ENCODE results near the gene JARID2. TPM values are rescaled to one million over a fixed set of nuclear protein-coding genes. Genes with fewer than 3 reads are reported as not detected.

The JARID2 gene
- total RNA-seq, 1 experiment from 2014 or later: 6.0 TPM

GRCh38 chr6:15528870-15529269 lies 283.0 kb downstream of the JARID2 start:
- POLR2A ChIA-PET: no interaction called here
- Histone ChIP-seq H3K4me3 (ENCODE audit: low read depth in 2 of 2, low read length in 2 of 2) (no peak overlapping the region), H3K27ac (ENCODE audit: low read length) (no peak overlapping the region), H3K9me3 (ENCODE audit: control insufficient read depth, insufficient read depth, low read depth, low read length) (no peaks in the 10 kb centered on the region), H3K27me3 (ENCODE audit: control insufficient read depth, insufficient read depth, low read length) (no peaks in the 10 kb centered on the region), H3K4me1 (ENCODE audit: control insufficient read depth, insufficient read depth, low read length) (no peaks in the 10 kb centered on the region), H3K36me3 (ENCODE audit: control insufficient read depth, insufficient read depth, low read length) (peaks cover 2% of the 10 kb centered on the region; the same call in 1 of the 2 replicates)
- CTCF ChIA-PET: no interaction called here
- no TSS peak for BruUV-seq (replicated peaks)
- in situ Hi-C loops (cut with HindIII; ENCODE audit: low pct_unique_long_range_greater_than_20kb, low sequenced_read_pairs): no loop called here
- DNase-seq (ENCODE audit: low read depth, low spot score) (no peak), ATAC-seq (no peak)
- intact Hi-C loops (cut with micrococcal nuclease; ENCODE audit: unreplicated experiment): no loop called here
- no peak for TF ChIP-seq TCF7L2 (IDR thresholded peaks at IDR 0.05; ENCODE audit: low read depth, low read length)
- TF ChIP-seq SIN3A (IDR thresholded peaks at IDR 0.05; ENCODE audit: borderline replicate concordance, insufficient read depth, low read depth, low read length): no peak
- no peak for TF ChIP-seq CTCF (IDR thresholded peaks at IDR 0.05)
- TF ChIP-seq POLR2AphosphoS5 (IDR thresholded peaks at IDR 0.05; ENCODE audit: low read depth, low read length): no peak
- TF ChIP-seq, protein P1, sequence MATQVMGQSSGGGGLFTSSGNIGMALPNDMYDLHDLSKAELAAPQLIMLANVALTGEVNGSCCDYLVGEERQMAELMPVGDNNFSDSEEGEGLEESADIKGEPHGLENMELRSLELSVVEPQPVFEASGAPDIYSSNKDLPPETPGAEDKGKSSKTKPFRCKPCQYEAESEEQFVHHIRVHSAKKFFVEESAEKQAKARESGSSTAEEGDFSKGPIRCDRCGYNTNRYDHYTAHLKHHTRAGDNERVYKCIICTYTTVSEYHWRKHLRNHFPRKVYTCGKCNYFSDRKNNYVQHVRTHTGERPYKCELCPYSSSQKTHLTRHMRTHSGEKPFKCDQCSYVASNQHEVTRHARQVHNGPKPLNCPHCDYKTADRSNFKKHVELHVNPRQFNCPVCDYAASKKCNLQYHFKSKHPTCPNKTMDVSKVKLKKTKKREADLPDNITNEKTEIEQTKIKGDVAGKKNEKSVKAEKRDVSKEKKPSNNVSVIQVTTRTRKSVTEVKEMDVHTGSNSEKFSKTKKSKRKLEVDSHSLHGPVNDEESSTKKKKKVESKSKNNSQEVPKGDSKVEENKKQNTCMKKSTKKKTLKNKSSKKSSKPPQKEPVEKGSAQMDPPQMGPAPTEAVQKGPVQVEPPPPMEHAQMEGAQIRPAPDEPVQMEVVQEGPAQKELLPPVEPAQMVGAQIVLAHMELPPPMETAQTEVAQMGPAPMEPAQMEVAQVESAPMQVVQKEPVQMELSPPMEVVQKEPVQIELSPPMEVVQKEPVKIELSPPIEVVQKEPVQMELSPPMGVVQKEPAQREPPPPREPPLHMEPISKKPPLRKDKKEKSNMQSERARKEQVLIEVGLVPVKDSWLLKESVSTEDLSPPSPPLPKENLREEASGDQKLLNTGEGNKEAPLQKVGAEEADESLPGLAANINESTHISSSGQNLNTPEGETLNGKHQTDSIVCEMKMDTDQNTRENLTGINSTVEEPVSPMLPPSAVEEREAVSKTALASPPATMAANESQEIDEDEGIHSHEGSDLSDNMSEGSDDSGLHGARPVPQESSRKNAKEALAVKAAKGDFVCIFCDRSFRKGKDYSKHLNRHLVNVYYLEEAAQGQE (IDR thresholded peaks at IDR 0.05; ENCODE audit: insufficient read depth in 1 of 2, low read depth in 2 of 2, low read length in 1 of 2): no peak

GRCh38 chr6:15530411-15530810 lies 284.5 kb downstream of the JARID2 start:
- BruUV-seq (replicated peaks): no TSS peak
- ChIA-PET POLR2A (no interaction called here), CTCF (no interaction called here)
- DNase-seq (ENCODE audit: low read depth, low spot score) (no peak), ATAC-seq (no peak)
- Histone ChIP-seq H3K9me3 (ENCODE audit: control insufficient read depth, insufficient read depth, low read depth, low read length) (no peaks in the 10 kb centered on the region), H3K36me3 (ENCODE audit: control insufficient read depth, insufficient read depth, low read length) (peaks cover 2% of the 10 kb centered on the region; the same call in 1 of the 2 replicates), H3K4me1 (ENCODE audit: control insufficient read depth, insufficient read depth, low read length) (no peaks in the 10 kb centered on the region), H3K4me3 (ENCODE audit: low read depth in 2 of 2, low read length in 2 of 2) (no peak overlapping the region), H3K27ac (ENCODE audit: low read length) (no peak overlapping the region), H3K27me3 (ENCODE audit: control insufficient read depth, insufficient read depth, low read length) (no peaks in the 10 kb centered on the region)
- TF ChIP-seq POLR2AphosphoS5 (IDR thresholded peaks at IDR 0.05; ENCODE audit: low read depth, low read length) (no peak), SIN3A (IDR thresholded peaks at IDR 0.05; ENCODE audit: borderline replicate concordance, insufficient read depth, low read depth, low read length) (no peak), TCF7L2 (IDR thresholded peaks at IDR 0.05; ENCODE audit: low read depth, low read length) (no peak), CTCF (IDR thresholded peaks at IDR 0.05) (no peak)
- TF ChIP-seq, protein P1 (IDR thresholded peaks at IDR 0.05; ENCODE audit: insufficient read depth in 1 of 2, low read depth in 2 of 2, low read length in 1 of 2): no peak
- intact Hi-C loops (cut with micrococcal nuclease; ENCODE audit: unreplicated experiment): no loop called here
- in situ Hi-C loops (cut with HindIII; ENCODE audit: low pct_unique_long_range_greater_than_20kb, low sequenced_read_pairs): no loop called here
